HCT116 (cell line): ENCODE results near the gene EMILIN2. TPM values are rescaled to one million over a fixed set of nuclear protein-coding genes. Genes with fewer than 3 reads are reported as not detected.

Source experiments
- ATAC-seq: fragments of 200-7000 bp; cut with Tn5 transposase; 2 replicates; pipeline ENCODE4 v1.9.1; 2020; ENCODE audit warnings: mild to moderate bottlenecking, moderate library complexity
- BruUV-seq: library from RNA; stranded (reverse); fragments of 400-500 nt; replicated peaks from 2 replicates; lab custom pipeline; 2021; lab: Mats Ljungman, UMichigan
- CTCF ChIA-PET: fragments of 300-600 bp; sonication (Branson Sonifier 250); formaldehyde crosslinking; loops from one replicate; lab custom pipeline; 2021; ENCODE audit warnings: antibody characterized with exemption; lab: Charles Lee
- POLR2A ChIA-PET: fragments of 300-600, 350-600 bp; sonication (Branson Sonifier 250); formaldehyde crosslinking; loops from one replicate; lab custom pipeline; 2021; ENCODE audit warnings: antibody characterized with exemption; lab: Charles Lee
- RAD21 ChIA-PET, 2 experiments: fragments of 300-600 bp; sonication (Branson Sonifier 250); formaldehyde crosslinking; loops; one replicate each; lab custom pipeline; 2023; ENCODE audit warnings: low total read pairs in 2 of 2; ENCODE audit not compliant: uncharacterized antibody in 2 of 2, unreplicated experiment in 2 of 2, low non-redundant PET in 1 of 2; lab: Charles Lee
- DNase-seq: peaks from one replicate; pipeline ENCODE4 v3.0.0-alpha.2; 2010; ENCODE audit warnings: low read depth, low spot score
- H2AFZ ChIP-seq: fragments of 200-600 bp; shearing (Covaris generic), sonication (generic); 2 replicates; pipeline ENCODE4 v1.6.1; 2017; ENCODE audit warnings: low read depth, mixed run types, mixed read lengths, antibody characterized with exemption, low read length; ENCODE audit not compliant: poor library complexity, severe bottlenecking
- H3K27ac ChIP-seq: 2 replicates; pipeline ENCODE4 v1.5.1; 2012; ENCODE audit warnings: low read depth, low read length
- H3K27me3 ChIP-seq: fragments of 200-600 bp; sonication (generic); 2 replicates; pipeline ENCODE4 v1.6.1; 2016; ENCODE audit warnings: mixed run types, low read length, mixed read lengths; ENCODE audit not compliant: insufficient read depth
- H3K36me3 ChIP-seq, 2 experiments: fragments of 200-500 bp in 1 of 2; fragments of 200-600 bp in 1 of 2; sonication (Bioruptor generic) in 1 of 2; sonication (generic) in 1 of 2; 2 replicates each; pipeline versions ENCODE4 v1.5.1 to v1.6.1; 2014 to 2016; ENCODE audit warnings: low read length in 2 of 2, inconsistent platforms in 1 of 2, mixed read lengths in 1 of 2, mixed run types in 1 of 2; ENCODE audit not compliant: insufficient read depth in 2 of 2, control insufficient read depth in 1 of 2
- H3K4me1 ChIP-seq, 2 experiments: fragments of 200-600 bp in 1 of 2; sonication (generic) in 1 of 2; 2 replicates each; pipeline versions ENCODE4 v1.5.1 to v1.6.1; 2012 to 2017; ENCODE audit warnings: low read length in 2 of 2, inconsistent platforms in 1 of 2, mild to moderate bottlenecking in 1 of 2, mixed read lengths in 1 of 2, mixed run types in 1 of 2, moderate library complexity in 1 of 2; ENCODE audit not compliant: insufficient read depth in 2 of 2, control insufficient read depth in 1 of 2
- H3K4me2 ChIP-seq: fragments of 200-600 bp; sonication (generic); 2 replicates; pipeline ENCODE4 v1.6.1; 2017; ENCODE audit warnings: mixed run types, low read length, mixed read lengths
- H3K4me3 ChIP-seq, 2 experiments: fragments of 200-600 bp in 1 of 2; sonication (generic) in 1 of 2; replicated peaks in 1 of 2; 2 replicates each; pipeline ENCODE4 v1.5.1; 2011 to 2016; ENCODE audit warnings: low read length in 2 of 2, control low read depth in 1 of 2, low read depth in 1 of 2, mild to moderate bottlenecking in 1 of 2, mixed read lengths in 1 of 2, mixed run types in 1 of 2
- H3K79me2 ChIP-seq: fragments of 200-600 bp; sonication (generic); 2 replicates; pipeline ENCODE4 v1.6.1; 2017; ENCODE audit warnings: mild to moderate bottlenecking, mixed run types, low read length, moderate library complexity, mixed read lengths; ENCODE audit not compliant: insufficient read depth
- H3K9ac ChIP-seq: fragments of 200-600 bp; sonication (generic); 2 replicates; pipeline ENCODE4 v1.6.1; 2016; ENCODE audit warnings: low read length, mixed read lengths
- H3K9me2 ChIP-seq: fragments of 200-600 bp; sonication (generic), shearing (Covaris generic); 2 replicates; pipeline ENCODE4 v1.6.1; 2017; ENCODE audit warnings: mixed run types, mild to moderate bottlenecking, moderate library complexity; ENCODE audit not compliant: insufficient read depth
- H3K9me3 ChIP-seq, 2 experiments: fragments of 200-500 bp in 1 of 2; fragments of 200-600 bp in 1 of 2; sonication (Bioruptor generic) in 1 of 2; sonication (generic) in 1 of 2; 2 replicates each; pipeline ENCODE4 v1.6.1; 2014 to 2017; ENCODE audit warnings: low read length in 2 of 2, mixed read lengths in 2 of 2, inconsistent platforms in 1 of 2, low read depth in 1 of 2, mild to moderate bottlenecking in 1 of 2, mixed run types in 1 of 2, moderate library complexity in 1 of 2; ENCODE audit not compliant: control insufficient read depth in 1 of 2, insufficient read depth in 1 of 2
- H4K20me1 ChIP-seq: fragments of 200-600 bp; sonication (generic), shearing (Covaris generic); 2 replicates; pipeline ENCODE4 v1.6.1; 2017; ENCODE audit warnings: mixed run types, mild to moderate bottlenecking, moderate library complexity; ENCODE audit not compliant: insufficient read depth
- ATF3 ChIP-seq: IDR thresholded peaks from 2 replicates; pipeline ENCODE4 v1.6.1; 2012
- CEBPB ChIP-seq: IDR thresholded peaks from 2 replicates; pipeline ENCODE4 v1.6.1; 2012; ENCODE audit warnings: low read depth
- EZH2 ChIP-seq: fragments of 200-600 bp; sonication (generic); IDR thresholded peaks from 2 replicates; pipeline ENCODE4 v1.6.1; 2017; ENCODE audit warnings: antibody characterized with exemption, mixed run types
- FOSL1 ChIP-seq: IDR thresholded peaks from 2 replicates; pipeline ENCODE4 v1.6.1; 2012; ENCODE audit warnings: low read depth
- SRF ChIP-seq: IDR thresholded peaks from 2 replicates; pipeline ENCODE4 v1.6.1; 2012; ENCODE audit warnings: low read depth
- TCF7L2 ChIP-seq: IDR thresholded peaks from 2 replicates; pipeline ENCODE4 v1.7.0; 2011; ENCODE audit warnings: borderline replicate concordance, inconsistent platforms; ENCODE audit not compliant: insufficient read depth, insufficient read length; ENCODE audit errors: extremely low read depth
- YY1 ChIP-seq: IDR thresholded peaks from 2 replicates; pipeline ENCODE4 v1.6.1; 2011; ENCODE audit warnings: low read length, low read depth, moderate library complexity, mild to moderate bottlenecking; ENCODE audit not compliant: insufficient replicate concordance; ENCODE audit errors: extremely low read depth
- ZFX ChIP-seq: fragments of 450-650 bp; IDR thresholded peaks from 2 replicates; pipeline ENCODE4 v1.6.1; 2017
- intact Hi-C: fragments of 100-400 bp; cut with micrococcal nuclease; formaldehyde crosslinking; loops from 2 replicates; pipeline ENCODE4 v1.10.0; 2022
- total RNA-seq: library from RNA; stranded (reverse); gene quantifications from one replicate; pipeline ENCODE4 v1.2.1, GENCODE V29; 2021; ENCODE audit not compliant: unreplicated experiment
- TF ChIP-seq, protein P1 (sequence below): IDR thresholded peaks from 2 replicates; pipeline ENCODE4 v1.6.1; 2012; ENCODE audit warnings: low read depth

EMILIN2 gene
- total RNA-seq, 1 experiment from 2014 or later = 23.4 TPM

DNA sequence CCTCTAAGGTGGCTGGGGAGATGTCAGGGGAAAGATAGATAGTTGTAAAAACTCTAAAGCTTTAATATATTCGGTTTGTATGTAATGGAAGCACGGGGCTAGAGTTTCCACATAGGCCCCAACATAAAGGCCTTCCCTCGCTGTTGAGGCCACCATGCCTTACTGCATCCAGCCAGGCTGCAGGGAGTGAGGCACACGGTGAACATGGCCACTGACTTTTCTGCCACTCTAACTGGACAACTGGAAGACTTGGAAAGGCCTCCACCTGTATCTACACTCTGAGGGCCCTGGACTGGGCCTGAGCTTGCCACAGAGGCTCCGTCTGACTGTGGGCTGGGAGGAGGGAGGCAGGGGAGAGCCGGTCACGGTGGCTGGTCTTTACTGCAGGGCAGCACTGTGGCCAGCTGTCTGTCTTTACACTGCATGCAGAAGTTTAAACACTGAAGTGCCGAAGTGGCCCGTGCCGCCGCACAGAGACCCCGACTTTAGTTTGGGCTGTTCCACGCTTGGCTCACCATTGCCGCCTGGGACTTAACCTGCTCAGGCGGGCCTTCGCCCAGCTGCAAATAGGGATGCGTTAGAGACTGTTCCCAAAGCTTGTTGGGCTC is 66.7 kb downstream of the EMILIN2 start (continued):
- TF ChIP-seq, protein P1, sequence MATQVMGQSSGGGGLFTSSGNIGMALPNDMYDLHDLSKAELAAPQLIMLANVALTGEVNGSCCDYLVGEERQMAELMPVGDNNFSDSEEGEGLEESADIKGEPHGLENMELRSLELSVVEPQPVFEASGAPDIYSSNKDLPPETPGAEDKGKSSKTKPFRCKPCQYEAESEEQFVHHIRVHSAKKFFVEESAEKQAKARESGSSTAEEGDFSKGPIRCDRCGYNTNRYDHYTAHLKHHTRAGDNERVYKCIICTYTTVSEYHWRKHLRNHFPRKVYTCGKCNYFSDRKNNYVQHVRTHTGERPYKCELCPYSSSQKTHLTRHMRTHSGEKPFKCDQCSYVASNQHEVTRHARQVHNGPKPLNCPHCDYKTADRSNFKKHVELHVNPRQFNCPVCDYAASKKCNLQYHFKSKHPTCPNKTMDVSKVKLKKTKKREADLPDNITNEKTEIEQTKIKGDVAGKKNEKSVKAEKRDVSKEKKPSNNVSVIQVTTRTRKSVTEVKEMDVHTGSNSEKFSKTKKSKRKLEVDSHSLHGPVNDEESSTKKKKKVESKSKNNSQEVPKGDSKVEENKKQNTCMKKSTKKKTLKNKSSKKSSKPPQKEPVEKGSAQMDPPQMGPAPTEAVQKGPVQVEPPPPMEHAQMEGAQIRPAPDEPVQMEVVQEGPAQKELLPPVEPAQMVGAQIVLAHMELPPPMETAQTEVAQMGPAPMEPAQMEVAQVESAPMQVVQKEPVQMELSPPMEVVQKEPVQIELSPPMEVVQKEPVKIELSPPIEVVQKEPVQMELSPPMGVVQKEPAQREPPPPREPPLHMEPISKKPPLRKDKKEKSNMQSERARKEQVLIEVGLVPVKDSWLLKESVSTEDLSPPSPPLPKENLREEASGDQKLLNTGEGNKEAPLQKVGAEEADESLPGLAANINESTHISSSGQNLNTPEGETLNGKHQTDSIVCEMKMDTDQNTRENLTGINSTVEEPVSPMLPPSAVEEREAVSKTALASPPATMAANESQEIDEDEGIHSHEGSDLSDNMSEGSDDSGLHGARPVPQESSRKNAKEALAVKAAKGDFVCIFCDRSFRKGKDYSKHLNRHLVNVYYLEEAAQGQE = no peak
- TF ChIP-seq ZFX (no peak), TCF7L2 (no peak), SRF (no peak)

DNA sequence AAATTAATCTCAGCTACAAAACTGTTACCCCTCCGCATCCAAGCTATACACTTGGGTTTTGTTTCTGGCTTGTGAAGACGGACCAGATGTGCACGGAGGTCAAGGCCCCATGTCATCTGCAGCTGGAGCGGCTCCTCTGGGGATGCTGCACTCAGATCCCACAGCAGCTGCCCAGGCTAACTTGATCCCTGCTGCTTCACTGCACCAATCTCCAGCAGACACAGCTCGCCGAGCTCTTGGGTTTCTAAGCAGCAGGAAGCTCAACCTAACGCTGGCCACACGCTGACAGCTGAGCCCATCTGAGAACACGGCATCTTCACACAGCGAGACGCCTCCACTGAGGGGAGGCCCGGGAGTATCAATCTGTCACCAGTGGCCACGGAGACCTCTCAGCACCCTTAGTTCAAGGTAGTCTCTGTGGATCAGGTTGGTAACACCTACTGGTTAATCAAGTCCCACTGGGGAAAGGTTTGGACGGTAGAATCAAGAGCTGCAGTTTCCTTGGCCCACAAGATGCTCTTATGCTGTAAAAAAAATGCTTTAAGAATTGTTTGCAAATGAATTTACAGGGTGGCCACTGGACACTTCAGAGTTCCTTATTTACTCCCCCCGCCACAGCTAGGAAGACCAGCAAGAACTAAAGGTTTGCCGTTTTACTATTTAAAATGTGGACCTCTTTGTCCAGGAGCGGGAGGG is 67.5 kb downstream of the EMILIN2 start:
- no peaks in the 10 kb centered on the region for H4K20me1 ChIP-seq
- H3K4me1 ChIP-seq = no peaks in the 10 kb centered on the region
- ChIA-PET CTCF (interaction anchor here (1.3 kb wide), 1 partner anchor 10 kb away, joined by 4 read pairs; no protein-coding TSS in a partner anchor), POLR2A (interaction anchor here (1.1 kb wide), 1 partner anchor 14 kb away, joined by 3 read pairs; no protein-coding TSS in a partner anchor)
- H3K4me3 ChIP-seq = no peak overlapping the region
- intact Hi-C loops = no loop called here
- TF ChIP-seq CEBPB (no peak), ZFX (no peak), YY1 (no peak), ATF3 (no peak), FOSL1 (no peak), EZH2 (no peak)
- TF ChIP-seq, all 23 proteins: peak for 0
- DNase-seq (no peak), ATAC-seq (no peak)
- Histone ChIP-seq H3K79me2 (no peaks in the 10 kb centered on the region), H3K9me3 (no peaks in the 10 kb centered on the region), H3K36me3 (peaks cover 12 to 16% of the 10 kb centered on the region in 2 experiments; a peak in 3 of 4 replicates), H3K9me2 (no peaks in the 10 kb centered on the region), H2AFZ (no peak overlapping the region), H3K27me3 (no peaks in the 10 kb centered on the region), H3K9ac (no peak overlapping the region), H3K27ac (no peak overlapping the region), H3K4me2 (no peak overlapping the region)
- RAD21 ChIA-PET = no interaction called here
- BruUV-seq = no TSS peak
